Muscle layer of colon (tissue), 2 donors: ENCODE results near the gene IMPG1.

Experiments
- H3K27ac ChIP-seq: one replicate; pipeline ENCODE4 v1.7.0; 2013; ENCODE audit warnings: low read depth, mild to moderate bottlenecking, low read length, moderate library complexity
- H3K27me3 ChIP-seq, 2 donors: one replicate each; pipeline ENCODE4 v1.7.0; 2013; ENCODE audit warnings: low read length in 2 of 2, mild to moderate bottlenecking in 2 of 2; ENCODE audit not compliant: insufficient read depth in 2 of 2, control insufficient read depth in 1 of 2
- H3K36me3 ChIP-seq: one replicate; pipeline ENCODE4 v1.7.0; 2013; ENCODE audit warnings: mild to moderate bottlenecking, low read length; ENCODE audit not compliant: insufficient read depth
- H3K4me1 ChIP-seq: one replicate; pipeline ENCODE4 v1.7.0; 2013; ENCODE audit warnings: mild to moderate bottlenecking, low read length; ENCODE audit not compliant: insufficient read depth
- H3K4me3 ChIP-seq, 2 donors: one replicate each; pipeline ENCODE4 v1.7.0; 2013; ENCODE audit warnings: low read length in 2 of 2, low read depth in 1 of 2, mild to moderate bottlenecking in 1 of 2, moderate library complexity in 1 of 2
- H3K9ac ChIP-seq: one replicate; pipeline ENCODE4 v1.7.0; 2013; ENCODE audit warnings: low read length
- H3K9me3 ChIP-seq: one replicate; pipeline ENCODE4 v1.7.0; 2013; ENCODE audit warnings: mild to moderate bottlenecking, low read length
- donor health status: abdominal sarcoma.
- donor health status: Adenocarcinoma of cecum.

IMPG1 gene

GRCh38 chr6:75946146-75946831 is 126.2 kb downstream of the IMPG1 start:
- Histone ChIP-seq H3K27me3 (no peaks in the 10 kb centered on the region), H3K9me3 (no peaks in the 10 kb centered on the region), H3K27ac (no peak overlapping the region), H3K36me3 (no peaks in the 10 kb centered on the region), H3K9ac (no peak overlapping the region), H3K4me1 (no peaks in the 10 kb centered on the region), H3K4me3 (no peak overlapping the region)

- no peaks in the 10 kb centered on the region for H3K27me3 ChIP-seq
- H3K9me3 ChIP-seq = no peaks in the 10 kb centered on the region
- H3K9ac ChIP-seq = no peak overlapping the region
- H3K27ac ChIP-seq = no peak overlapping the region
- no peak overlapping the region for H3K4me3 ChIP-seq
- H3K36me3 ChIP-seq = no peaks in the 10 kb centered on the region
- H3K4me1 ChIP-seq = no peaks in the 10 kb centered on the region
These were observed 129.1 kb downstream of the IMPG1 start for GRCh38 chr6:75943381-75943780.

GRCh38 chr6:75941509-75941908 is 131.0 kb downstream of the IMPG1 start:
- H3K27ac ChIP-seq = no peak overlapping the region
- no peak overlapping the region for H3K9ac ChIP-seq
- no peaks in the 10 kb centered on the region for H3K4me1 ChIP-seq
- no peaks in the 10 kb centered on the region for H3K27me3 ChIP-seq
- no peak overlapping the region for H3K4me3 ChIP-seq
- no peaks in the 10 kb centered on the region for H3K36me3 ChIP-seq
- no peaks in the 10 kb centered on the region for H3K9me3 ChIP-seq

- Histone ChIP-seq H3K27ac (no peak overlapping the region), H3K36me3 (no peaks in the 10 kb centered on the region), H3K4me1 (no peaks in the 10 kb centered on the region), H3K27me3 (no peaks in the 10 kb centered on the region), H3K9ac (no peak overlapping the region), H3K4me3 (no peak overlapping the region), H3K9me3 (no peaks in the 10 kb centered on the region)
These were observed 131.9 kb downstream of the IMPG1 start for GRCh38 chr6:75940564-75940963.

- H3K36me3 ChIP-seq = no peaks in the 10 kb centered on the region
- no peaks in the 10 kb centered on the region for H3K4me1 ChIP-seq
- no peaks in the 10 kb centered on the region for H3K27me3 ChIP-seq
- no peak overlapping the region for H3K27ac ChIP-seq
- no peak overlapping the region for H3K9ac ChIP-seq
- H3K9me3 ChIP-seq = no peaks in the 10 kb centered on the region
- H3K4me3 ChIP-seq = no peak overlapping the region
These were observed 134.6 kb downstream of the IMPG1 start for GRCh38 chr6:75937846-75938245.

GRCh38 chr6:75936682-75937081 is 135.8 kb downstream of the IMPG1 start:
- no peaks in the 10 kb centered on the region for H3K4me1 ChIP-seq
- no peak overlapping the region for H3K9ac ChIP-seq
- H3K27ac ChIP-seq = no peak overlapping the region
- no peaks in the 10 kb centered on the region for H3K27me3 ChIP-seq
- no peaks in the 10 kb centered on the region for H3K9me3 ChIP-seq
- no peaks in the 10 kb centered on the region for H3K36me3 ChIP-seq
- no peak overlapping the region for H3K4me3 ChIP-seq

GRCh38 chr6:75935473-75935793 is 137.0 kb downstream of the IMPG1 start:
- Histone ChIP-seq H3K9me3 (no peaks in the 10 kb centered on the region), H3K36me3 (no peaks in the 10 kb centered on the region), H3K4me1 (no peaks in the 10 kb centered on the region), H3K4me3 (peak overlapping the region; percentile 14 to 60), H3K9ac (no peak overlapping the region), H3K27me3 (no peaks in the 10 kb centered on the region), H3K27ac (no peak overlapping the region)

GRCh38 chr6:75934643-75935472 is 137.6 kb downstream of the IMPG1 start:
- H3K9me3 ChIP-seq = no peaks in the 10 kb centered on the region
- no peaks in the 10 kb centered on the region for H3K36me3 ChIP-seq
- H3K9ac ChIP-seq = no peak overlapping the region
- no peaks in the 10 kb centered on the region for H3K27me3 ChIP-seq
- H3K27ac ChIP-seq = no peak overlapping the region
- H3K4me1 ChIP-seq = no peaks in the 10 kb centered on the region
- H3K4me3 ChIP-seq = peak overlapping the region; percentile 14 to 60

- Histone ChIP-seq H3K9ac (no peak overlapping the region), H3K27me3 (no peaks in the 10 kb centered on the region), H3K4me3 (no peak overlapping the region), H3K9me3 (no peaks in the 10 kb centered on the region), H3K36me3 (no peaks in the 10 kb centered on the region), H3K4me1 (no peaks in the 10 kb centered on the region), H3K27ac (no peak overlapping the region)
These were observed 139.0 kb downstream of the IMPG1 start for GRCh38 chr6:75933387-75933975.

GRCh38 chr6:75932067-75932466 is 140.4 kb downstream of the IMPG1 start:
- Histone ChIP-seq H3K27ac (no peak overlapping the region), H3K9ac (no peak overlapping the region)

GRCh38 chr6:75931011-75931680 is 141.3 kb downstream of the IMPG1 start:
- H3K27ac ChIP-seq = no peak overlapping the region
- H3K9me3 ChIP-seq = no peaks in the 10 kb centered on the region
- no peaks in the 10 kb centered on the region for H3K4me1 ChIP-seq
- H3K9ac ChIP-seq = no peak overlapping the region
- no peaks in the 10 kb centered on the region for H3K27me3 ChIP-seq
- H3K4me3 ChIP-seq = no peak overlapping the region
- no peaks in the 10 kb centered on the region for H3K36me3 ChIP-seq

More at GRCh38 chr6:75932067-75932466, 140.4 kb downstream of the IMPG1 start:
- Histone ChIP-seq H3K27me3 (no peaks in the 10 kb centered on the region), H3K4me1 (no peaks in the 10 kb centered on the region), H3K4me3 (no peak overlapping the region), H3K9me3 (no peaks in the 10 kb centered on the region), H3K36me3 (no peaks in the 10 kb centered on the region)
